DOHH2 (cell line): ENCODE results near the gene NINJ2.

Experiments used
- CTCF ChIP-seq: fragments of 200-600 bp; sonication (generic); IDR thresholded peaks from one replicate; pipeline ENCODE4 v1.5.1; 2014; ENCODE audit warnings: antibody characterized with exemption, mild to moderate bottlenecking, low read depth, low read length; ENCODE audit not compliant: poor library complexity, severe bottlenecking
- EZH2phosphoT487 ChIP-seq: fragments of 200-600 bp; sonication (generic); IDR thresholded peaks from 2 replicates; pipeline ENCODE4 v1.6.1; 2017; ENCODE audit warnings: borderline replicate concordance, mild to moderate bottlenecking, antibody characterized with exemption, low read length, moderate library complexity, mixed read lengths

GRCh38 chr12:559208-559905 is 103.9 kb downstream of the NINJ2 start:
- TF ChIP-seq CTCF (no peak), EZH2phosphoT487 (no peak)
